Stimulated activated CD4-positive, alpha-beta T cell treated with anti-CD3 and anti-CD28 coated beads, Interleukin-12 subunit alpha, Interleukin-12 subunit beta, amount 100 ng/mL, for 48 hours (primary cell): ENCODE measurements around the gene CCDC86.
"Not testable (repeated sequence)": the region's sequence is repeated elsewhere in the genome, so short reads cannot be mapped to it uniquely, and the experiment has no call there.

Source experiments
- DNase-seq, 3 donors: peaks; one replicate each; pipeline ENCODE4 v3.0.0-alpha.2; 2020; ENCODE audit warnings: low read depth in 2 of 3, low spot score in 1 of 3

CCDC86 gene, protein sequence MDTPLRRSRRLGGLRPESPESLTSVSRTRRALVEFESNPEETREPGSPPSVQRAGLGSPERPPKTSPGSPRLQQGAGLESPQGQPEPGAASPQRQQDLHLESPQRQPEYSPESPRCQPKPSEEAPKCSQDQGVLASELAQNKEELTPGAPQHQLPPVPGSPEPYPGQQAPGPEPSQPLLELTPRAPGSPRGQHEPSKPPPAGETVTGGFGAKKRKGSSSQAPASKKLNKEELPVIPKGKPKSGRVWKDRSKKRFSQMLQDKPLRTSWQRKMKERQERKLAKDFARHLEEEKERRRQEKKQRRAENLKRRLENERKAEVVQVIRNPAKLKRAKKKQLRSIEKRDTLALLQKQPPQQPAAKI

GRCh38 chr11:60841797-60842667, at the start of gene CCDC86:
CCDC86 (plus strand) TSS chr11:60842113; CDS start chr11:60842125, 12 bp downstream.
- DNase-seq = peak; percentile 95 to 99 (median 97)

DNA sequence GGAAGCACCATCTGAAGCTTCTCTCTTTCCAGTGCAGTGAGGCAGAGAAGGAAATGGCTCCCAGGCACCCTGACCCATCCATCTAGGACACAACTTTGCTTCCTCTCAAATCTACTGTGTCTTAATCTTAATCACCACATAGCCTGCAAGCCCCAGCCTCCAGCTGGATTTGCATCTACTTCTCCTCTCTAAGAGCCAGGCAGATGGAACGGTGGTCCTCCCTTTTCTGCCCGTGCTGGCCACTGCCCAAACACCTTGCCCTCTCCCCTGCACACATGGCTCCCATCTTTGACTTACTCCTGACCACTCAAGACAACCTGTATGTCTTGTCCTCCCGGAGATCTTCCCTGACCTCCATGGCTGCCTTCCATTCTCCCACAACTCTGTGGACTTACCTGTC, 49.4 kb upstream of the CCDC86 start:
- no peak for DNase-seq

DNA sequence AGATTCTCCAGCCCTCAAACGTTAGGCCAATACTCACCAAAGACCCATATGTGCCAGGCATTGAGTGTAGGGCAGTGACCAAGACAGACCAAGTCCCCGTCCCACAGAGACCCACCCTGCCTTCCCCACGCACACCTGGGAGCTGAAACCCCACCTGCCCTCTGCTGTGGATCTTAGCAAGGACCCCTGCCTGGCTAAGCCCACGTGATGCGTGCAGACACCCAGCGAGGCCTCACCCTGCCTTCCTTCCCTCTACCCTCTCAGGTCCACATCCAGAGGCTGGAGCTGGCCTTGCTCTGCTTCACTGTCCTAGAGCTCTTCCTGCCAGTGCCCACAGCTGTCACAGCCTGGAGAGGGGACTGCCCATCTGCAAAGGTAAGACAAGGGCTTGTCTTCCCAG, 46.6 kb upstream of the CCDC86 start:
- no peak for DNase-seq

DNA sequence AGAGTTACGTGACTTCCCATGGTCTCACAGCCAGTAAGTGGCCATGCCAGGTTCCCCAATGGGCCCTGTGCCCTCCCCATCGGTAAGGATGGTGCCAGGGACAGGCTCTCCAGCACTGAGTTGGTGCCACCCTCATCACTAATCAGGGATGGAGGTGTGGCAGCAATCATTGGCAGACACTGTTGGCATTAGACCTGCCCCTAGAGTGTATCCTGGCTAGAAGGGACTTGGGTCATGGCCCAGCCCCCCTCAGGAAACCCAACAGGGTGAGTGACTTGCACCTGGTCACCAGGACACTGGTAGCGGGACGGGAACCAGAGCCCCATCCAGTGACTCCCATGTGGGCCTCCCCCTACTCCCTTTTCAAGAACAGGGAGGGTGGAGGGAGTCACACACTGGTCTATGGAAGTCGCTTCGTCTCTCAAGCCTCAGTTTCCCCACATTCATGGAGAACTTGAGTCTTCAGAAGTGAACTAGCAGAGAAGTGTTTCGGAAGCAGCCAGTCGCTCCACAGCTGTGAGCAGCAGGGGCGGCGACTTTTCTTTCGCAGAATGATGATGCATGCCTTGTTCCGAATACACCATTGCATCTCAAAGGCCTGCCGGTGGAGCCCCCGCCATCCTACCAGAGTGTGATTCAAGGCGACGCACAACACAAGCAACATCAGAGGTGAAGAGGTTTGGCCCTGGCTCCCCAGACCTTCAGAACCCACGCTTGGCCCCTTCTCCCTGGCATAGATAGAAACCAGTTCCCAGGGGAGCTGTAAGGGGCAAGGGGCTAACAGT, 43.9 kb upstream of the CCDC86 start:
- DNase-seq = no peak

DNA sequence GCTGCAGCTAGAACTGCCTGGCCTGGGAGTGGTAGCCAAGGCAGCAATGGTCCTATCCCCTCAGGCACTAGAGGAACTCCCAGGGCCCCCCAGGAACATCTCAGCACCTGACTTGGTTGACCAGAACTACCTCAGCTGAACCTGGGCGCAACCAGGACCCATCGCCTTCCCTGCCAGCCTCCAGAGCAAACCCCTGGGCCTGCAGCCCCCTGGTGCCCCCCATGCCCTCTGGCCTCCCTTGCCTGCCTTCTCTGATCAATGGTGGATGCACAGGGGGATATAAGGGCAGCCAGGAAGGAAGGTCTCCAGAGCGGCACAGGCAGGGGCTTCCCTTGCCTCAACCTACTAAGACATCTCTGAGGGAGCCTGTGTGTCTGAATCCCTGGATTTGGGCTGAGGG, 43.3 kb upstream of the CCDC86 start:
- no peak for DNase-seq

DNA sequence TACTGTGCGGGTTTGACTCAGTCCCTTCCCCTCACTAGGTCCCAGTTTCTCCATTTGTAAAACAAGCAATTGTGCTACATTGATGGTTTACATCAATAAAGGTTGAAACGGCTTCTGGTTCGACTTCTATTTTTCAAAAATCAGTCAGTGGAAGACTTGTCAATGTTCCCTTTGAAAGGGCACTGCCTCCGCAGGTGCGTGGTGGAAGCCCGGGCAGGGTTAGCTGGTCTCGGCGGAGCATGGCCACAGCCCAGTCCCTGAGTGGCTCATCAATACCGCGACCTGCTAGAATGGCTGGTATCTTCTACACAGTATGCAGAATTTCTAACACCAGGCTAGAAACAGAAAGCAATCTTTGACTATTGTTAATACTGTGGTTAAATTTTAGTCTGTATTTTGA, 40.7 kb upstream of the CCDC86 start:
- no peak for DNase-seq

- DNase-seq = no peak
These were observed 38.5 kb upstream of the CCDC86 start for GRCh38 chr11:60803273-60803936.

DNA sequence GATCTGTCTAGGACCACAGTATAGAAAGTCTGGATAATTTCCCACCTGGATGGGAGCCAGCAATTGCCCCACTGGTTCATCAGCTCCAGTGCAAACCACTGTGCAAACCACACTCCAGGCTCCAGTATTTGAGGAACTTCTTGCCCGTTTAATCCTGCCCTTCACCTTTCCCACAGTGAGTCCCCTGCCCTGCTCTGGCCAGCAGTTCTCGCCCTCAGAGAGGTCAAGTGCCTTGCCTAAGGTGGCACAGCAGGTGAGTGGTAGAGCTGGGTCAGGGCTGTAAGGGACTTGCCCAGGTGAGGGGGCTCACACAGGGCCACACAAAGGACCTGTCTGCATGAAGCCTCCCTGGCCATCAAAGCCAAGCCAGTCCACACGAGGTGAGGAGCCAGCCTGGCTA, 32.7 kb upstream of the CCDC86 start:
- no peak for DNase-seq

DNA sequence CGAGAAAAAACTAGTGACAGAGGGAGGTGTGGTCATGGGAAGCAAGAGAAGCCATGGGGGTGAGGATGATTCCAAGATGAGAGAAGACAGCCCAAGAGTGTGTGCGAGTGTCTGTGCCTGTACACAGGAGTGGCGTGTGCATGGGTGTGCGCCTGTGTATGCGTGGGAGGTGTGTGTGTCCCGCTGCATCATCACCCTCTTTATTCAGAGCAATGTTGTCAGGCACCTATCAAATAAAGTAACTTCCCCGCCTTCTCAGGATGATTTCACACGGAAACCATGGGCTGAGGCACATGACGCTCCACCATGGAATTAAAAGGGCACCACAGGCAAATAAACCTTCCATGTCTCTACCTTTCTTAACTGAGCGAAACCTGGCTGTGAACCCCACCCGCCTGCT, 32.2 kb upstream of the CCDC86 start:
- no peak for DNase-seq

DNA sequence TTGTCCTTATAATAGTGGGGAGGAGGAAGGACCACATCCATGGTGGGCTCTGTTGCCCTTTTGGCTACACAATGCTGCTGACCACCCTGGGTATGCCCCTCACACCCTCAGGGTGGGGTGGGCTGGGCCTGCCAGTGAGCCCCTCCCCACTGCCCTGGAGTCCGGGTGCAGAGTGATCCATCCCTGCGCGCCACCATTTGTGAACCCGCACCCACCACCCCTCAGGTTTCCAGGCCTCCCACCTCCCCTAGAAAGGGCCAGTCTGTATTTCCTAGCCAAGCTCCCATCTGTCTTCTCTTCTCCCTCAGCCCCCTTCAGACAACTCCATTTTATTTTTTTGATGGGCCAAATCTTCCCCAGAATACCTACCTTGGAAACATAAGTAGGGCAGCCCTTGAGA, 31.8 kb upstream of the CCDC86 start:
- no peak for DNase-seq

DNA sequence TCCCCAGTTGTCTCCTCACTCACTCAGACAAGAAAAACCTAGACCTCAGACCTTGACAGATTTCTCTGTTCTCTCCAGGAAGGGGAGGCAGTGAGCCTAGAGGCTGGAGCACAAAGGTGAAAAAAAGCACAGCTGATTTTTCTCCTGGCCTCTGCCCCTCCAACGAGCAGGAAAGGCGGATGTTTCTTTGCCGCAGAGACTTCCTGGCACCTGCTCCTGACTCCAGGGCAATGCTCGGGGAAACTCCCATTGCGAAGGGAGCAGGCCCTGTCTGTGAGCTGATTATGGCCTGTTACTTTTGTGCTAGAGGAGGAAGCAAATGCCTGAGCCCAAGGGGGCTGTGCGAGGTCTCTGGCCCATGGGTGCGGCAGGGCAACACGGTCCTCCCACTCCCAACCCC, 31.3 kb upstream of the CCDC86 start:
- DNase-seq = no peak

DNA sequence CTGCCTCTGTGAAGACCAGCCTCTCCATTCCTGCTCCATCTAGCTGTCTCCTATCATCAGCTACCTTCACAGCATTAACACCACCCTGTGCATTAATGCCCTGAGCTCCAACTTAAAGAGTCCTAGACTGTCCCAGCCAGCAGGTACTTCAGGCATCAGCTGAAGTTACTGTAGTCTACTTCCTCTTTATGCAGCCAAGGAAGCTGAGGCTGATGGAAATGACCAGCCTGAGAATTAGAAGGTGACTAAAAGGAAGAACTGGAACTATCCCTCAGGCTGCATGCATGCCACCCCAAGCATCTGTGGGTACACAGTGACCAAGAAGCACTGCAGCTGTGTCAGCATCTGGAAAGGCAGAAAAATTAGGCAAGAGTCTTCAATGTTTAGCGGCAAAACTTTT, 28.6 kb upstream of the CCDC86 start:
- DNase-seq = no peak

DNA sequence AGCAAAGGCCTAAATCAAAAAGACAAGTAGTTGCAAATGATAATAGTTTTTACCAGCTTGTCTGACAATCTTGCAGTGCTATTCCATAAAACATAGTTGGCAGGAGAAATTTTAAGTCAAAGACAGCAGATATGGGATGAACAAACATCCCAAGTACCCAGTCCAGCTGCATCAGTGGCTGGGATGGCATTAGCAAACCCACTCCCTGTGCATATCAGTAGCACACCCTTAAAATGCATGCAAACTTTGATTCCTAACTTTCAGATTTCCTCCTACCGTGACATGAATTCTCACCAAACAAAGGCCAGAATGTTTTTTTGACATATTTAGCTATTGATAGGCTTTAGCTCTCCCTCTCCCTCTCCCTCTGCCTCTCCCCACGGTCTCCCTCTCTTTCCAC, 27.8 kb upstream of the CCDC86 start:
- no peak for DNase-seq

- no peak for DNase-seq
These were observed 25.2 kb upstream of the CCDC86 start for GRCh38 chr11:60816590-60817157.

GRCh38 chr11:60818057-60818456, 23.9 kb upstream of the CCDC86 start:
- no peak for DNase-seq

- DNase-seq = no peak
These were observed 19.9 kb upstream of the CCDC86 start for GRCh38 chr11:60821827-60822599.

GRCh38 chr11:60823745-60824306, 18.1 kb upstream of the CCDC86 start:
- not testable (repeated sequence) for DNase-seq

DNA sequence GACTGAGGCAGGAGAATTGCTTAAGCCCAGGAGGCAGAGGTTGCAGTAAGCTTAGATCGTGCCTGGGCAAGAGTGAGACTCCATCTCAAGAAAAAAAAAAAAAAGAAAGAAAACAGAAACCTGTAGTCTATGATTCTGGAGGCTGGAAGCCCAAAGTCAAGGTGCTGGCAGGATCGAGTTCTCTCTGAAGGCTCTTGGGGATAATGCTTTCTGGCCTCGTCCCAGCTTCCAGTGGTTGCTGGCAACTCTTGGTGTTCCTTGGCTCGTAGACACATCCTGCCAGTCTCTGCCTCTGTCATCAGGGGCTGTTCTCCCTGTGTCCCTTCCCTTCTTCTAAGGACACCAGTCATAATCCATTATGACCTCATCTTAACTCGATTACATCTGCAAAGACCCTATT, 16.8 kb upstream of the CCDC86 start:
- no peak for DNase-seq

- no peak for DNase-seq
These were observed 16.1 kb upstream of the CCDC86 start for GRCh38 chr11:60825790-60826189.
